Breast epithelium (tissue), 3 donors: ENCODE results near the gene RBCK1.
A peak's percentile ranks its signal among the peaks of the same experiment; 100 is the strongest.

ENCODE experiments used
- POLR2A ChIP-seq: fragments of 450-650 bp; IDR thresholded peaks from one replicate; pipeline ENCODE4 v1.6.1; 2016; ENCODE audit warnings: antibody characterized with exemption, mild to moderate bottlenecking, moderate library complexity
- POLR2AphosphoS5 ChIP-seq, 3 donors: sonication (generic); formaldehyde crosslinking; IDR thresholded peaks; one replicate each; pipeline ENCODE4 v1.6.1; 2017; ENCODE audit warnings: antibody characterized with exemption in 3 of 3
- TF ChIP-seq, protein P1 (sequence below), 3 donors: fragments of 450-650 bp; IDR thresholded peaks; one replicate each; pipeline ENCODE4 v1.5.1; 2016 to 2017; ENCODE audit warnings: antibody characterized with exemption in 3 of 3, mild to moderate bottlenecking in 3 of 3, moderate library complexity in 3 of 3

DNA sequence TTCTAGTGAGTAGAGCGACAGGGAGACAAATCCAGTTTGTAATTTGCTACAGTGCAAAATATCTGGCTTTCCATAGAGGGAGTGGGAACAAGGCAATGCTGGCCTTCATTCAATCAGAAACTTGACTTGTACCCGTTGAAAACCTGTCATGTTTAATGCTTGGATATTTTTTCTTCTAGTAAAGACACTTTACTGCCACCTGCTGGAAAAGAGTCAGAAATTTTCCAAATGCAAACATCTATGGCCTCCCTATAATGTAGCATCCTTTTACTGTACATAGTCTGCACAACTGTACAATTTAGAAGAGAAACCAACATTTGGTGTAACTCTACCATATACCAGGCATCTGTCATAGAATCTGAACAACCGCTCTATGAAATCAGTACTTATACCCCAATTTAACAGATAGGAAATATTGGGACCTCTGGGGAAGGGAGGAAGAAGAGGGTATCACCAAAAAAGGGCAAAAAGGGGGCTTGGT is 70.9 kb downstream of the RBCK1 start:
- TF ChIP-seq, protein P1, sequence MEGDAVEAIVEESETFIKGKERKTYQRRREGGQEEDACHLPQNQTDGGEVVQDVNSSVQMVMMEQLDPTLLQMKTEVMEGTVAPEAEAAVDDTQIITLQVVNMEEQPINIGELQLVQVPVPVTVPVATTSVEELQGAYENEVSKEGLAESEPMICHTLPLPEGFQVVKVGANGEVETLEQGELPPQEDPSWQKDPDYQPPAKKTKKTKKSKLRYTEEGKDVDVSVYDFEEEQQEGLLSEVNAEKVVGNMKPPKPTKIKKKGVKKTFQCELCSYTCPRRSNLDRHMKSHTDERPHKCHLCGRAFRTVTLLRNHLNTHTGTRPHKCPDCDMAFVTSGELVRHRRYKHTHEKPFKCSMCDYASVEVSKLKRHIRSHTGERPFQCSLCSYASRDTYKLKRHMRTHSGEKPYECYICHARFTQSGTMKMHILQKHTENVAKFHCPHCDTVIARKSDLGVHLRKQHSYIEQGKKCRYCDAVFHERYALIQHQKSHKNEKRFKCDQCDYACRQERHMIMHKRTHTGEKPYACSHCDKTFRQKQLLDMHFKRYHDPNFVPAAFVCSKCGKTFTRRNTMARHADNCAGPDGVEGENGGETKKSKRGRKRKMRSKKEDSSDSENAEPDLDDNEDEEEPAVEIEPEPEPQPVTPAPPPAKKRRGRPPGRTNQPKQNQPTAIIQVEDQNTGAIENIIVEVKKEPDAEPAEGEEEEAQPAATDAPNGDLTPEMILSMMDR (IDR thresholded peaks at IDR 0.05) = peak; percentile 36 to 66 (median 39)
- no peak for TF ChIP-seq POLR2AphosphoS5 (IDR thresholded peaks at IDR 0.05)
- no peak for TF ChIP-seq POLR2A
